ENCODE measurements around the gene B3GALNT1.

B3GALNT1 gene

GRCh38 chr3:161104561-161105551 lies at the start of gene B3GALNT1:
Gene B3GALNT1, minus strand, starts transcription at chr3:161105349. Its CDS starts 18,595 bp downstream, at chr3:161086754.
- no peak for DNase-seq

- no peak for DNase-seq
Measured at GRCh38 chr3:161153480-161153879, 48.3 kb upstream of the B3GALNT1 start.

- no peak for DNase-seq
Measured at GRCh38 chr3:161150001-161150525, 44.9 kb upstream of the B3GALNT1 start.

- DNase-seq, result no peak
Measured at GRCh38 chr3:161149529-161149928, 44.4 kb upstream of the B3GALNT1 start.

- DNase-seq, result no peak
Measured at GRCh38 chr3:161148832-161149475, 43.8 kb upstream of the B3GALNT1 start.

GRCh38 chr3:161142486-161142885 lies 37.3 kb upstream of the B3GALNT1 start:
- DNase-seq, result no peak

- DNase-seq, result no peak
Measured at GRCh38 chr3:161139686-161140085, 34.5 kb upstream of the B3GALNT1 start.

- DNase-seq, result no peak
Measured at GRCh38 chr3:161137260-161137659, 32.1 kb upstream of the B3GALNT1 start.

GRCh38 chr3:161132391-161132790 lies 27.2 kb upstream of the B3GALNT1 start:
- DNase-seq, result no peak

- DNase-seq, result no peak
Measured at GRCh38 chr3:161126495-161126894, 21.3 kb upstream of the B3GALNT1 start.

GRCh38 chr3:161117646-161118045 lies 12.5 kb upstream of the B3GALNT1 start:
- no peak for DNase-seq

GRCh38 chr3:161108840-161109239 lies 3.7 kb upstream of the B3GALNT1 start:
- no peak for DNase-seq

GRCh38 chr3:161107311-161107710 lies 2.2 kb upstream of the B3GALNT1 start:
- DNase-seq, result no peak

GRCh38 chr3:161103776-161104385 lies 1.3 kb downstream of the B3GALNT1 start:
- no peak for DNase-seq

- no peak for DNase-seq
Measured at GRCh38 chr3:161101609-161102008, 3.5 kb downstream of the B3GALNT1 start.

GRCh38 chr3:161100994-161101393 lies 4.2 kb downstream of the B3GALNT1 start:
- no peak for DNase-seq

GRCh38 chr3:161096771-161097367 lies 8.3 kb downstream of the B3GALNT1 start:
- DNase-seq, result no peak

GRCh38 chr3:161093895-161094294 lies 11.3 kb downstream of the B3GALNT1 start:
- no peak for DNase-seq

GRCh38 chr3:161084277-161084676 lies 20.9 kb downstream of the B3GALNT1 start:
- DNase-seq, result no peak

- DNase-seq, result no peak
Measured at GRCh38 chr3:161083131-161083530, 22.0 kb downstream of the B3GALNT1 start.

- DNase-seq, result no peak
Measured at GRCh38 chr3:161082063-161082462, 23.1 kb downstream of the B3GALNT1 start.

GRCh38 chr3:161081633-161082032 lies 23.5 kb downstream of the B3GALNT1 start:
- no peak for DNase-seq

GRCh38 chr3:161073181-161073580 lies 32.0 kb downstream of the B3GALNT1 start:
- no peak for DNase-seq

Data from SW 1271 (cell line).